GM04504 (cell line): ENCODE measurements around the gene SLC44A1.
A peak's percentile ranks its signal among the peaks of the same experiment; 100 is the strongest.
"Not testable (repeated sequence)": the region's sequence is repeated elsewhere in the genome, so short reads cannot be mapped to it uniquely, and the experiment has no call there.

ENCODE experiments used
- DNase-seq: peaks from one replicate; pipeline ENCODE4 v3.0.0-alpha.2; 2012; ENCODE audit warnings: low read depth

SLC44A1 gene

DNA sequence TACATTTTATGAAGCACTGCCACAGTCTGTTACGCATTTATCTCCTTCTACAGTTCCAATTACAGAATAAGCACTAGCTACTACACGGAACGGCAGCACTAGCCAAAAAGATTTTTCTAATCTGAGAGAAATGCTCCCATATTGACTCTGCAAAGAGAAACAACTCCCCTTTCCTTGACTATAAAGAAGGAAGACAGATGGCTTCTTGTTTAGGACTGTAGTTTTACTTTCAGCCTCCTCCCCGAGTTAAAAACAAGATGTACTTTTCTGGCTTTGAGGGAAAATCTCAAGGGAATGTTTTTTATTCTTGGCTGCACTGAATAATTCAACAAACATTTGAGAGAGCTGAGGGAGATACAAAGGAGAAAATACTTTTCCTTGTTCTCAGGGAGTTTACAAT lies 1.9 kb upstream of the SLC44A1 start:
- DNase-seq = no peak

DNA sequence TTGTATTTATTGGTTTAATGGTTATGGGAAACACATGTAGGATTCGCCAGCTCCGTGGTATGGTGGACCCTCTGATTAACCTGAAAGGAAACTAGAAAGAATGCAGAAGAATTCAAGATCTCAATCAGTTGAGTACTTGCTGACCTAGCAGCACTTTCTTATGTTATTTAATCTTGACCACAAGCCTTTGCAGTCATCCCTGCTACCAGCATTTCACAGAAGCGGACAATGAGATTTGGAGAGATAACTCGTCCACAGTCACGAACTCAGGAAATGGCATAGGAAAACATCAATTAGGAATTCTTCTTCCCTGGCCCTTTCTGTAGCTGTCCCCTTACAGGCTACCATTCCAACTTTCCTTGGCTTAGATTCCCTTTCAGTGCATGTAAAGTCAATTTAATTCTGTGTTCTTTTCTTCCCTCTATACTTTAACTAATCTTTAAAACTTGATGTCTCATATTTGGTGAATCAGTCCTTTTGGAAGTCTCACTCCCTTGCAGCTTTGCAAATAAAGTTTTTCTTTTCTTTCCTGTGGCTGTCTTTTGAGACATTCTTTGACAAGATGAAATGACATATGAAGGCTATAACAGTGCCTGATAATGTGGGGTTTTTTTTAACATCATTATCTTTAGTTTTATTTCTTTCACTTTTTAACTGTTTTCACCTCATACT lies 1.3 kb upstream of the SLC44A1 start:
- DNase-seq = peak; percentile 79

DNA sequence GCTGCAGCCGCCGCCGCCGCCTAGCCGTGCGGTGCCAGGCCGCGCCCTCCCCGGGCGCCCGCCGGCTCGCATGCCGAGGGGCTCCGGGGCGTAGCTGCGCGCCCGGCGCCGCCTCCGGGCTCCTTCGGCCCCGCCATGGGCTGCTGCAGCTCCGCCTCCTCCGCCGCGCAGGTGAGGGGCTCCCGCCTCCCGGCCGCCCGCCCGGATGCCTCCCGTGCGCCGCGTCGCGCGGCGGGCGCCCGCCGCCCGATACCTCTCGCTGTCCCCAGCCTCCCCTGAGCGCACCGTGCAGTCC lies 230 bp downstream of the SLC44A1 start:
- no peak for DNase-seq

DNA sequence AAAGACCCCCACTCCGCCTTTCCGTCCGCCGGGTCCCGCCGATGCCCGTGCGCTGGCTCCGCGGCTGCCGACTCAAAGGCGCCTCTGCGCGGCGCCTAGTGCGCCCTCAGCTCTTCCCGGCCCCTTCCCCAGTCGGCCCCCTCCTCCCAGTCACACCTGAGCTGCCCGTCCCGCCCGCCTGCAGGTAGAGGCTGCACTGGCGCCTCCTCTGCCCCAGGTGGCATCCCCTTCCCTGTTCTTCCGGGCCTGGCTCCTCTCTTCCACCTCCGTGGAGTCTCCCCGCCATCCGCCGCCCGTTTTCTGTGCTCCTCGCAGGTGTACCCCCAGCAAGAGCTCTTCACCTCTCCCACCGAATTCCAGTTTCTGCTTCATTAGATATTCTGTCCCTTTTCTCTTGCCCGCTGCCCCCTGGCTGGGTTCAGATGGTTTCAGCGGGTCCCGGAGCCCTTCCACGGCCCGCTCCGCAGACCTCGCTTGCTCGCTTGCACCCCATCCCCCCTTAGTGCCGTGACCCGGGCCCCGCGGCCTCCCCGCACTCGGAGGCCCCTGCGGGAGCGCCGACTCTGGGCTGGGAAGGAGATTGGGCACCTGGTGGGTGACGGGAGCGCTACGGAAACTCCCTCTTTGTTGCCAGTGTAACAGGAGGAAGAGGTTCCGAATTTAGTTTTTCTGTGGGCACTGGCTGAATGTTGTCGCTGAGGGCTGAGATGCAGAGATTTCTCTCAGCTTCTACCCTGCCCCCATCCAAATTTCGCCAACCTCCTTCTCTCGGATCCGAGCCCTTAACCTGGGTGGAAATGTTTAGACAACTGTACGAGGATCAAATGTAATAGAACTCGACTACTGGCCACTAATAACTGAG lies 809 bp downstream of the SLC44A1 start:
- no peak for DNase-seq

DNA sequence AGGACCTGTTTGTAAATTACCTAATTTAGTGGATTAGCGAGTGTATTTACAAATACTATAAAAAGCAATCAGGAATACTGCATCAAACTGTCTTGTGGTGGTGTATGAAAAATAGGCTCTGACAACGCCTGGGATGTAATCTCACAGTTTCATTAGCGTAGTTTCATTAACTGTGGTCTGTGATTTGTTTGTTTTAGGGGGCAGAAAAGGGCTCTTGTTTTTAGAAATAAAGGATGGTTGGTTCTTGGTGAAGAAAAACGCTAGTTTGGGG lies 1.4 kb downstream of the SLC44A1 start:
- no peak for DNase-seq

DNA sequence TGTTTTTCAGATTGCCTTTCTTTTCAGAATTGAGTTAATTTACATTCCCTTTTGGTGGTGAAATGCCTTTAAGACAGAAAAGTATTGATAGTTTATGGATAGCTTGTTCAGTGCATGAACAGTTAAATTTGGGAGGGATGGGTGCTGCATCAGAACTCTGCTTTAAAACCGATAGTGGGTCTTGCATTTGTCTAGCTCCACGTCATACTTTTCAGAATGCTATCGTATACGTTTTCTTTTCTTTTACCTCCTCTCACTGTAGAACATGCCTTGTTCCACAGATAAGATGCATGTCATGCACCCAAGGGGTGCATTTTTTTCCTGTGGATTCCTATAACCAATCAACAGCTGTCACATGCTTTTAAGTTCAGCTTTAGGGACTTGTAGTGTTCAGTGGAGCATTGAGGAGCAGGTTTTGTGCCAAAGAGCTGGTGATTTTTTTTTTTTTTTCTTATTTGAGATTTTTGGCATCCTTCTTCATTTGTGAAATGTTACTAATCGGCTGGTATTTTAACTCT lies 2.3 kb downstream of the SLC44A1 start:
- no peak for DNase-seq

DNA sequence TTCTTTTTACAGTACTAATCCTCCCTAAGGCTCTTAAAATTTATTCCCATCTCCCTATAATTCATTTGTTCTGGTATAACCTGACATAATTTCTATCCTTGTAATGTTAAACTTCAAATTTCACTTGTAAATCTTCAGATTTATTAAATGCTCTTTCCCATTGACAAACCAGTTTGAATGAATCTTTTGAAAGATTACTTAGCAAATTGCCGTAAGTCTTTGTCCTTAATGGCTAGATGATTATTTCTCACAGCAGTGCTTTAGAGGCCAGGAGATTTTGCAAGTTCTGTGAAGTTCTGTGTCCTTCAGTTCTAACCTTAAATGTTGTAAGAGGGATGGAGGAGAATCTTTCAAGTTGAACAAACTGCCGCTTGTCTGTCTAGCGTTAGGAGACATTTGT lies 4.2 kb downstream of the SLC44A1 start:
- DNase-seq = no peak

DNA sequence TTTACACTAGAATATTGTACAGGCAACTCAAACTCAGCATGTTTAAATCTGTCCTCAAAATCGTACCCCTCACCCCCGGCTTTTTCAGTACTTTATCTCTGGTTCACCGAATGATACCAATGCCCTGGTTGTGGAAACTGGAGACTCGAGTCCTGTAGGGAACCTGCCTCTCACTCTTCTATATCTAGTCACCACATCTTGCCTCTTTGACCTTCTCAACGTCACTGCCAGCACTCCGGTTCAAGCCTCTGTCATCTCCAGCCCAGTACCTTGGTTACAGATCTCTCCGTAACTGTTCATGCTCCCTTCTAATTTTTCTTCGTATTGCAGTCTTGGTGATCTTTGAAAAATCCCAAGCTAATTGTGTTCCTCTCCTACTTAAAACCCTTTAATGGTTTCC lies 6.7 kb downstream of the SLC44A1 start:
- no peak for DNase-seq

DNA sequence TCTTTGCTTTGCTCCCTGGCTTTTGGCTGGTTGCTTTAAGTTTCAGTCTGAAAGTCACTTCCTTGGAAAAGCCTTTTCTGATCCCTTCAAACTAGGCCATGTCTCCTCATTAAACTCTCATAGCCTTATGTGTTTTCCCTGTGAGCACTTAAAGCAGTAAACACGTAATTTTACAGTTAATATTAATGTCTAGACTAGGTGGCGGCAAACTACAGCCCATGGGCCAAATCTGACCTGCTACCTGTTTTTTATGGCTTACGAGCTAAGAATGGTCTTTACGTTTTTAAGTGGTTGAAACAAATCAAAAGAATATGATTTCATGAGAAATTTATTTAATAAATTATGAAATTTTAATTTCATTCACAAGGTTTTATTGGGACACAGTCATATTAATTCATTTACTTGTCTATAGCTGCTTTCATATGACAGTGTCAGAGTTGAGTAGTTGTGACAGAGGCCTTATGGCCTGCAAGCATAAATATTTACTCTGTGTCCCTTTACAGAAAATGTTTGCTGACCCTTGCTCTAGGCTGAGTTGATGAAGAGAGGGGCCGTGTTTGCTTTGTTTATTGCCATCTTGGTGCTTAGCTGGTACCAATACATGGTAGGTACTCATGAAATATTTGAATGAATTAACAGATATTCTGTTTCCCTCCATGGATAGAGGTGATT lies 7.4 kb downstream of the SLC44A1 start:
- no peak for DNase-seq

DNA sequence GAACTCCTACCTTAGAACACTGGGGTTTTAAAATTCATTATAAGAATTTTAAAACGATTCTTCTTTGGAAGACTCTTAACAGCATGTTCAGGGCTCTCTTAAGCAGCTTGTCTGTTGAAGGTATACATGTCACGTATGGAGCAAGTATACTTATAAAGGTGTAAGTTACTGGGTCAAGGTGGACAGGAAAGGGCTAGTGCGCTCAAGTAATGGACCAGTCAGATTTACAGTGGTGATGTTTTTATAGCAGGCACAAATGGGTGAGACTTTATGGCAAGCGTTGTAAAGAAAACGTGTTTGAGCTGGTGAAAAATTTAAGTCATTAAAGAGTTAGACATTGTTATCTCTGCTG lies 7.9 kb downstream of the SLC44A1 start:
- no peak for DNase-seq

DNA sequence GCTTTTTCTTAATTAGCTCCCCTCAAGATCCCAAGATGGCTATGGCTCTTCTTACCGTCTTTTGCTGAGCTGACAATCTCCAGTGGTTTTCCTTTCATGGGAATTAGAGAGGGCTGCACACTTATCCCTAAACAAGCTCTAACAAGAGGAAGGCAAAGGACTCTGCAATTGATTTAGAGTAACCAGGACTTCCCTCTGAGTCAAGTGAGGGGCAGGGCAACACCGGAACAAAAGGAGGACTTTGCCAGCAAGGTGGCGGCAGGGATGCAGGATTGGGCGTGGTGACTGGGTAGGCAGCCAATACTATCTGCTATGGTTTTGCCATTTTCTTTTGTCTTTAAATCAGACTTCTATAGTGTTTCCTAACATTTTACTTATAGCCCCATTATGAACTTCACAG lies 9.8 kb downstream of the SLC44A1 start:
- no peak for DNase-seq

DNA sequence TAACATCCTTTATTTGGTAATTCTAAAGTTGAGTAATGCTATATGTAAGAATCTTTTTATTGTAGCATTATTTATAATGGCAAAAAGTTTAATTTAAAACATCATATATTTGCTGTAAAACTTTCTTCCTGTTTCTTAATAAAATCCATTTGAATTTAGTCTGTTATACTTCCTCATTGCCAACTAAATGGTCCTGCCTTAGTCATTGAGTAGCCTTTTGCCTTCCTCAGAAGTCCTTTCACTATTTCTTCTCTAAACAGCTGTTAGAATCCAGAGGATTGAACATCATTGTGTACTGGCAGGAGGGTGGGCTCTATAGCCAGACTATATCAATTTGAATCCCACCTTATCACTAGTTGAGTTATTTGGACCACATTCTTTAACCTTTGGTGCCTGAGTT lies 11.0 kb downstream of the SLC44A1 start:
- DNase-seq = no peak

DNA sequence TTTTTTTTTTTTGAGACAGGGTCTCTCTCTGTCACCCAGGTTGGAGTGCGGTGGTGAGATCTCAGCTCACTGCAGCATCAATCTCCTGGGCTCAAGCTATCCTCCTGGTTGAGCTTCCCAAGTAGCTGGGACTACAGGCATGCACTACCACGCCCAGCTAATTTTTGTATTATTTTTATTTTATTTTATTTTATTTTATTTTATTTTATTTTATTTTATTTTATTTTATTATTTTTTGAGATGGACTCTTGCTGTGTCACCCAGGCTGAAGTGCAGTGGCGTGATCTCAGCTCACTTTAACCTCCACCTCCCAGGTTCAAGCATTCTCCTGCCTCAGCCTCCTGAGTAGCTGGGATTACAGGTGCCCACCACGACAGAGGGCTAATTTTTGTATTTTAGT lies 12.1 kb downstream of the SLC44A1 start:
- not testable (repeated sequence) for DNase-seq

DNA sequence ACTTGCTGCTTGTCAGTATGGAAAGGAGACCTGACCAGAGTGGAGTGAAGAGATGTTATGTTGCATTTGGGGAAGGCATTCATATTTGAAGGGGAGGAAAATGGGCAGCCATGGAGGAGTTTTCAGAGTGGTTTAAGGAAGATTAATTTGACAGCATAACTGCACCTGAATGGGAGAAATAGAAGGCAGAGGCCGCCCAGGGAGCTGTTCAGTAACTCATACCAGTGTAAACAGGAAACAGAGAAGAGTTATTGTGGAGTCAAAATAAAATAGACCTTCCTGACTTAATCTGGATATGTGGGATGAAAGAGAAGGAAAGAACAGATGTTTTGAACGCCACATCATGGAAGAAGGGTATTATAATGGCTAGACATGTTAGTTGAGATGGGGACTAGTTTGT lies 13.4 kb downstream of the SLC44A1 start:
- no peak for DNase-seq

DNA sequence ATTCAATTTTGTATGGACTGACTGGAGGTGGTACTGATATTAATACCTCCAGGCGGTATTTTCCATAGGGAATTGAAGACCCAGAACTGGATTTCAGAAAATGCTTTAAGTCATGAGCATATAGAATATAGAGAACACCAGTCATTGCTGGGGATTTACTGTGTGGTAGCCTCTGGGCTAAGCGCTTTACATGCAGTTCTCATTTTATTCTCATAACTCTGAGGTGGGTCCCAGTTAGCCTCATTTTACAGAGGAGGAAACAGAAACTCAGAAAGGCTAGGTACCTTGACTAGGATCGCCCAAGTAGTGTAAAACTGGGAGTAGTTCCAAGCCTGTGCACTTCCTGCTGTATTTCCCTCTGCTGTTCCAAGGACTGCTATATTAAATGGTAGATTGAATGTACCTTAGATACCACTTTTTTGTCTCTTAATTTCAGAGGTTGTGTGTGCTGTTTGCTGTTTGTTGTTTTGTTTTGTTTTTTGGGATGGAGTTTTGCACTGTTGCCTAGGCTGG lies 13.8 kb downstream of the SLC44A1 start:
- DNase-seq = no peak

DNA sequence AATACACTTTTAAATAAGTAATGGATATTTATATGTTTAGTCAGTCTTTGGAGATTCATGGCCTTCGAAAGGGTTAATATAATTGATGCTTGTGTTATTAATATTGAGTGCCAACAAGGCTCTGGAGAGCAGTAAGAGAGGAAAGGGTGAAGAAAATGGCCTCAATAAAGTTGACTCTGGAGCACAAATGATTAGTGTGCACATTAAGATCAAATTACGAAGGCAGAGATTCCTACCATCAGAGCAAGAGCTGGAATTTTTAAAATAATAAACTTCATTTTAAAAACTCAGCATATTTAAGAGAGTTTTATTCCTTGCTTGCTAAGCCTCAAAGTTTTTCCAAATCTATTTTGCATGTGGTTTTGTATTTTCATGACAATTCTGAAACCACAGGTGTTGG lies 14.8 kb downstream of the SLC44A1 start:
- no peak for DNase-seq

DNA sequence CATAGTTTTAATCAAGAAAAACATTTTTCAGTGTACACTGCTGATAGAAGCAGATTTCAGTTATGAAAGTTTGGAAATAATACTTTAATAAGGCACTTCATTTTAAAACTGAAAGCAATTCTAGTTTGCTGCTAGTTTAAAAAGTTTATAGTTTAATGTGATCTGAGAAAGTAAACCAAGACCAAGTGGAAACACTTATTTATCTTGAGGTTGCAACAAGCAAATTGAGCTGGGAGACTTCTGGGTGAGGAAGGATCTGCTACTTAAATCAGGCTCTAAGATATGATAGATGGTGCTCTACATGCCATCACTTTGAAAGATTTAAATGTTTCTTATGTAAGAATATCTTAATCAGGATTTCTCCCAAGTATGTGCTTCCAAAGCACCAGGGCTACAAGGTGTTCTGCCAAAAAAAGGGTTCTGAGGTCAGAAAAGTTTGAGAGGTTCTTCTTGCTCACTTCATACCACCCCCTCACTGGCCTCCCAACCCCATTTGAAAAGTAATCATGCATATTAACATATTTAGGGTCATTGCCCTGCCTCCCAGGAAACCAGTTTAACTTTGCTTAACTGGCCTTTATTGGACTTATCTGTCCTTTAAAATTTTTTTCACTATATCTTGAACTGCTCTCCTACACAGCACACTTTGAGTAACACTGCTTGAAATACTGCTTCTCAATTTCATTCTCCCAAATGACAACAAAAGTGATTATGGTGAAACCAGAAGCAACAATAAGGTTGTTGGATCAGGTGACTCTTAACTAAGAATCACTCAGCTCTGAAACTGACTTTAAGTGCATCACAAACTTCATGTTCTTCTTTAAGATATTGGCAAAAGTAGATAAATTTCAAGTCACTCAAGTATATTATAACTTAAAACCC lies 15.5 kb downstream of the SLC44A1 start:
- DNase-seq = no peak

DNA sequence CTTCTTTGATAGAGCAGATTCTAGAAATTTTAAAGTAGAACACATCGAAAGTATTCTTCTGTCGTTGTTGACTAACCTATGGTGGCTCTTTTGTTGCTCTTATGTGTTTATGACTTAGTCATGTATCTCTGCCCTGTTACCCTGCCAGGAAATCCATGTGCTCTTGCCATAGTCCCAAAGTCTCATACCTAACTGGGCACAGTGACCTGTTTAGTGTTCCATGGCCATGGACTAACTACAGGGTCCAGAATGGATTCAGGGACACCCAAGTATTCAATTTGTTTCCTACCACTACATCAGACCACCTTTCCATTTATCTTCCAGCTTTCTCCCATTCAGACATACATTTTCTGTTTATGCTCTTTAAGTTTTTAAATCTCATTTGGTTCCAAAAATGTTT lies 18.0 kb downstream of the SLC44A1 start:
- no peak for DNase-seq

DNA sequence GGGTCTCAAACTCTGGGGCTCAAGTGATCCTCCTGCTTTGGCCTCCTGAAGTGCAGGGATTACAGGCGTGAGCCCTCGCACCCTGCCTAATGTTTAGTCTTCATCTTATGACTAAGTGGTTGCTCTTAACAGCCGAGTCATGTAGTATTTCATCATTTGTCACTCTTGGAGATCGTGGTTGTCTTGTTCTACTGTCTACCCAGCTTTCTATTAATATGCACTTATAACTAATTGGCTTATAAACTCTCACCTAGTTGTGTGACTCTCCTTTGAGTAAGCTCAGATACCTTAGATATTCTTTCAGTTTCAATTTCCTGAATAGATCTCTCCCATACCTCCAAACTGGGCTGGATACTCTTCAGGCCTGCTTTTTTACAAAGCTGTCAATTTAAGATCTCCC lies 19.9 kb downstream of the SLC44A1 start:
- no peak for DNase-seq

DNA sequence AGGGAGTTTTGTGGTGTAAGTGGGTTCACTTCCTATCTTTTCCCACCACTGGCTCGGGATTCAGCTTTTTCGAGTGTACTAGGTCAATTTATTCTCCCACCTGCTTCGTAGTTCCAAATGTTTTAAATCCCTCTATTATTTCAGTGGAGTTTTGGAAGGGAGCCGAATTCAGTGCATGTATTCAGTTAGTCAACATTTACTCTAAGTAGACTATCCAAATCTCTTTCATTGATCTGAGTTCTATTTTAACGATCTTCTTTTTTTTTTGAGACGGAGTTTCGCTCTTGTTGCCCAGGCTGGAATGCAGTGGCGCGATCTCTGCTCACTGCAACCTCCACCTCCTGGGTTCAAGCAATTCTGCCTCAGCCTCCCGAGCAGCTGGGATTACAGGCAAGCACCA lies 23.8 kb downstream of the SLC44A1 start:
- not testable (repeated sequence) for DNase-seq

DNA sequence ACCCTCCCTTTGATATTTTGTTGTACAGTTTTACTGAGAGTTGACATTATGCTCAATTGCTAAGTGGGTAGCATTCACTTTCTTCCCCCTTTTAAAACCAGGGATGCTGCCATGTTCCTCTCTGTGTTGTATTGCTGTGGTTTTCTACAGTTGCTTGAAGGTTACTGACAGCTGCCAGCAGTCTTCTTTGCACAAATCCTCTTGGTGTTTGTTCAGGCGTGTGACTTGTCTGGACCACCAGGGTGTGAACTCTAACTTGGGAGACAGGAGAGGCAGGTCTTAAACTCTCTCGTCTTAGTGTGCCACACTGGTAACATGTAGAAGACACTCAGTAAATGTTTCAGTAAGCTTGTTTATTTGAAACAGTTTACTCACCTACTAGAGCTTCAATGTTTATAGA lies 25.1 kb downstream of the SLC44A1 start:
- no peak for DNase-seq

DNA sequence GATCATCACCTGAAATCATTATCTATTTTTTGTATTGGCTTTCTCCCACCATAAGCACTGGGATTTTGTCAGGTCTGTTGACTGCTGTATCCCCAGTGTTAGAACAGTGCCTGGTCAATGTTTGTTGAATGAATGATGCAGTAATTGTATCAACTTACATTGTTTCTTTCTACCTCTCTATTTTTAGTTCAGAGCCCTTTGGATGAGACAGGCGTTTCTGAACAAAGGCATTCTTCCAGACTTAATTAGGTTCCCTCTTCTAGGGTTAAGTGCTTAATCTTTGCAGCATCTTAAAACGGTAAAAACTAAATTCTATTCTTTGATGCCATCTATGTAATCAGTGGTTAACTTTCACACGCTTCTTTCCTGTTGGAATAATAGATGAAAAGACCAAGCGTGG lies 26.3 kb downstream of the SLC44A1 start:
- DNase-seq = no peak
